Limb (tissue), 2 donors: ENCODE data around the gene RALGAPB.

Experiments used
- DNase-seq, 2 donors: peaks; one replicate each; pipeline ENCODE4 v3.0.0-alpha.2; 2016; ENCODE audit errors: extremely low spot score in 2 of 2

RALGAPB gene

GRCh38 chr20:38608188-38608587, 135.5 kb downstream of the RALGAPB start:
- no peak for DNase-seq

DNA sequence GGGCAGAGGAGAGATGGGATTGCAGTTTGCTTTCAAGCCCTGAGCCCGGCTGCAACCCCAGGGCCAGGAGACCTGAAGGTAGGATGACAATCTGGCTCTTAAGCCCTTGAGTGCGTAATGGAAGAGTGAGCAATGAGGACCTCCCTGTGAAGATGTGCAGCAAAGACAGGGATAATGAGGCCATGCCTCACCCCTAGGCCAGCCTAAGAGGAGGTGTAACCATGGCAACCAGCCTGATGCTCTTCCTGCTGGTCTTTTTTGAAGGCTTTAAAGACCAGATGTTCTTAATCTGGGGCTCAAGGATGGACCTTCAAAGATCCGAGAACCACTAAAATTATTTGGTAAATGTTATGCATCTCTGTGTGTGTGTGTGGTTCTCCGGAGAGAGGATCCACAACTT, 137.2 kb downstream of the RALGAPB start:
- no peak for DNase-seq

DNA sequence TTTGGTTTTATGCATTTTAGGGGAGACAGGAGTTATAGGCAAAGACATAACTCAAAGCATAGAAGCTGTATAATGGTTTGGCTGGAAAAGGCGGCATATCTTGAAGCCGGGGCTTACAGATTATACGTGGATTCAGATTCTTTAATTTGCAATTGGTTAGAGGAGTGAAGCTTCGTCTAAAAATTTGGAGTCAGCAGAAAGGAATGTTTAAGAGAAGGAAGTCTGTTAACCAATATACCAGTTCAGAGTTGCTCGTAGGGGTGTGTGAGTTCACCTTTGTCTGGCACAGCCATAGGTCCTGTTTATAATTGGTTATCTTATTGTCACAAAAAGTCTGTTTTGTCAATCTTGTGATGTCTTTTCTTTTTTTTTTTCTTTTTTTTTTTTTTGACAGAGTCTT, 137.9 kb downstream of the RALGAPB start:
- no peak for DNase-seq

DNA sequence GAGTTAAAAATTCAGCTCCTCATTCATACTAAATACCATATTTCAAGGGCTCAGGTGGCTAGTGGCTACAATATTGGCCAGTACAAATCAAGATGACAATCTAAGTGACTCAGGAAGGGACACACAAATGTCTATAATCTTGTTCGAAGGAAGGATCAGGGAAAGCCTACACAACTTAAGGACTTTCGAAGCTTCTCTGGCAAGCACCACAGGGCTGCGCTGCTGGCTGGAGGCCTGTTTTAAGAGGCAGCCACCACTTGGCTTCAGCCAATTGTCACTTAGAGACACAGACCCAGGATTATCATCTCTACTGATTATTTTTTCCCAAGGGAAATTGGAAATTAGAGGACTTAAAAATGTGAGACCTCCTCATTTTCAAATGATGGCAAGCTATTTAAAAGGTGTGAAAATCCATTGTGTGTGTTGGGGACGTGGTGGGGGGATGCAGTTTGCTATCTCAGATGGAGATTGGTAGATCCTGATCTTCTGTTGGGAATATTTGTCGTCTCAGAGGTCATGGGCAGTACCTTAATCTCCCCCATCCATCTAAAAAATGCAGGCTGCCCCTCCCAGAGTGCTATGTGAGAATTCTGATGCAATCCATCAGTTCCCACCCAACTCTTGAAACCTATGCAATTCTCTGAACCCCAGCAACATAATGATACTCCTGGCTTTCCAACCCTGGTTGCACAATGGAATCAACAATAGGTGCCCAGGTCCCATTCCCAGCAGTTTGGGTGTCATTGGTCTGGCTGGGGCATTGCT, 140.3 kb downstream of the RALGAPB start:
- DNase-seq: no peak

DNA sequence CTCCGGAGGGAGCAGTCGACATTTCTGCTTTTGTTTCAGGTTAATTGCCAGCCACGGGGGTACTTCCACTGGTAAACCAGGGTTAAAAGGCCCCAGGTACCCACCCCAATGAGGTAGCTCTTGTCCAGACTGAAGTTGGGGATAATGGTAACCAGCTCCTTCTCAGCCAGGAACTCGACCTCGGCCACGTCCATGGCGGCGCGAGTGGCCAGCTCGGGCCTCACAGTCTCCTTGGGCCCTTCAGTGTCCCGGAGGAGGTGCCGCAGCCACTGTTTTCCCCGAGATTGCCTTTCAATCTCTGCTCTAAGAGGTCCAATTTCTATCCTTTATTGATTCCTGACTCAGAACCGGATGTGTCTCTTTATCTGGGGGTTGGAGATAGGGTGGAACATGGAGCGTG, 142.6 kb downstream of the RALGAPB start:
- no peak for DNase-seq

- DNase-seq: no peak
These were observed 143.8 kb downstream of the RALGAPB start for GRCh38 chr20:38616457-38616856.

DNA sequence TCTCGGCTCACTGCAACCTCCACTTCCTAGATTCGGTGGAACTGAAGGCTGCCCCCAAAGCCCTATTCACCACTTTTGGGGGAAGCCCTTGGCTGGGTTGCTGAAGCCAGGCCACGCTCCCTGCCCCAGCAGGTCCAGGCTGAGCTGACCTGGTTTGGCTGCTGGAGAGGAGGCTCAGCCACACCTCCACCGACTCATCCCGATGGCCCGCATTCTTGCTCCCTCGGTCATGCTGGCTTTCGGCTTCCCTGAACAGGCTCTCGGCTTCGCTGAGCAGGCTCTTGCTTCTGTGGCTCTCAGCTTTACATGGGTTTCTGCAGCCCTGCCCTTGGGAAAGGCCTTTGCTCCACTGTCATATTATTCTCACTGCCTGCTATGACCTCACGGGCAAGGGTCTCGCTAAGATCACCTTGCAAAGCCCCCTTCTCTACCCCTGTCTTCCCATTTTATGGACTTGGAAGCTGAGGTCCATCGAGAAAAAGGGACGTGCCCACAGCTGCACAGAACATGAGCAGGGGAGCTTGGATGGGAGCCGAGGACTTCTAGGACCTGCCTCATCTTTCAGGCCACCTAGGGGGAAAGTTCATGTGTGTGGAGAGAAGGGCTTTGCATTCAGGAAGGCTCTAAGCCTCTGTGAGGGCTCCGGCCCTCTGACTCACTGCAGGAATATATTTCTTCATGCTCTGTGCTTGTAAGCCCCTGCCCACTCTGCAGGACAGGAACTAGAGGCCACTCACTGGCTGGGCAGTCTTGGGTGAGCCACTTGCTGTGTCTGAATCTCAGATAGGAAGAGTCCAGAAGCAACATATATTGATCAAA, 144.6 kb downstream of the RALGAPB start:
- no peak for DNase-seq

- no peak for DNase-seq
These were observed 145.2 kb downstream of the RALGAPB start for GRCh38 chr20:38617830-38618196.

GRCh38 chr20:38620441-38620840, 147.8 kb downstream of the RALGAPB start:
- no peak for DNase-seq

DNA sequence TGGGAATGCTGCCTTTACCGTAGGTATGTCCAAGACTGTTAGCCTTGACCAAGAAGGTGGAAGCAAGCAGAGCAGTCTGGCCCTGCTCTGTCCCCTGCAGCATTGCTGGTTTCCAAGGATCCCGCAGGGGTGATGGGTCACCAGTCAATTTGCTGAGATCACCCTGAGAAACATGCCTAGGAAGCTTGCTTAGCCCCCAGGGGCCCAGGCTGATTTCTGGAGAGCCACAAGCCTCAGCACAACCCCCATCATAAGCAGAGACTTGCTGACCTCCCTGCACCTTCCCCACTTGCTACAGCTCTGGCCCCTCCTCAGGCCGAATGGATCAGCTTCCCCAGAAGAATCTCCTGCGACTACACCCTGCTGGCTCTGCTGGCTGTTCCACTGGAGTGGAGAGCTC, 150.4 kb downstream of the RALGAPB start:
- no peak for DNase-seq

DNA sequence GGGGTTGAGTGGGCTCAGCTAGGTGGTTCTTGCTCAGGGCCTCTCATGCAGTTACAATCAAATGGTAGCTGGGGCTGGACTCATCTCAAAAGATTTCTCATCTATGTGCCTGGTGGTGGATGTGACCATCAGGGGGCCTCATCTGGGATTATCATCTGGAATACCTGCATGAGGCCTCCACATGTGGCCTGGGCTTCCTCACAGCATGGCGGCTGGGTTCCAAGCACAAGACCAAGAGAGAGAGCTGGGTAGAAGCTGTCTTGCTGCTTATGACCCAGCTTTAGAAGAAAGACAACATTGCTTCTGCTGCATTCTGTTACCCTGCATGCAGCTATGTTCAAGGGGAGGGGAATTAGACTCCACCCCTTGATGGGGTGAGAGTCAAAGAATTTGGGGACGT, 151.4 kb downstream of the RALGAPB start:
- DNase-seq: no peak

GRCh38 chr20:38625896-38626295, 153.3 kb downstream of the RALGAPB start:
- DNase-seq: no peak

DNA sequence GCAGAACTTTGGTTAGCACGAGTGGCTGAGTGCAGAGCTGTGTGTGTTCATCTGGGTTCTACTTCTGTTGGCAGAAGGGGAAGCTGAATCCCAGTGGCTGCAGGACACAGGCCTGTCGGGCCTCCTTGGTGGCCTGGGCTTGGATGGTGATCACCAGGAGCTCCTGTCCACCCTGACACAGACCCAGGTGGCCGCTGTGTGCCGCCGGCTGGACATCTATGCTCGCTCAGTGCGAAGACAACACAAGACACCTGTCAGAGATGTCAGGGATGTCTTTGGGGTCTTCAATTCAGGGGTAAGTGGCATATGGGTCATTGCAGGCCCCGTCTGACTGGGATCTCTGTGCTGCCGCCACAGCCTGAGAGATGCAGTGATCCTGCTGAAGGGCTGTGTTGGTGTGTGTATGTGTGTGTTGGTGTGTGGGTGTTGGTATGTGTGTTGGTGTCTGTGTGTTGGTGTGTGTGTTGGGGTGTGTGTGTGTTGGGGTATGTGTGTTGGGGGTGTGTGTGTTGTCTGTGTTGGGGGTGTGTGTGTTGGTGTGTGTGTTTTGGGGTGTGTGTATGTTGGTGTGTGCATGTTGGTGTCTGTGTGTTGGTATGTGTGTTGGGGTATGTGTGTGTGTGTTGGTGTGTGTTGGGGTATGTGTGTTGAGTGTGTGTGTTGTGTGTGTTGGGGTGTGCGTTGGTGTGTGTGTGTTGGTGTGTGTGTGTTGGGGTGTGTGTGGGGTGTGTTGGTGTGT, 154.4 kb downstream of the RALGAPB start:
- DNase-seq: no peak
